ENCODE measurements around the gene ADIG.

The ADIG gene

DNA sequence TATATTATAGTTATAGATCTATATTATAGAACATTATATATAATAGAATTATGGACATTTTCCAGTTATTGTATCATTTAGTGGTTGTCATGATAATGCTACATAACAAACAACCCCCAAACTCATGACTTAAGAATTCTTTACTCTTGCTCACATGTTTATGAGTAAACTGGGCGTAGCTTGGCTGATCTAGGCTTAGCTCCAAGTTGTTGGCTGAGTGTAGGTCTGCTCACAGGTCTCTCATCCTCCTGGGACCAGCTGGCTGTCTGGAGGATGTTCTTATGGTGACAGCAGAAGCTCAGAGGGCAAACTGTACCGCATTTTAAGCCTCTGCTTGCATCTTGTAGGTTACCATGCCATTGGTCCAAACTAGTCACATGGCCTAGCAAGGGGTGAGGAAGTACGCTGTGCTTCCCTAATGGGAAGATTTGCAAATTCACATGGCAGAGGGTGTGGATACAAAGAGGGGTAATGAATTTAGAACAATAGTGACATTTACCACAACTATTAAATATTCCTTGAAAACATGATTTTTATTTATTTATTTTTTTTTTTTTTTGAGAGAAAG lies 54.8 kb downstream of the ADIG start:
- no peak for DNase-seq
